ENCODE data around the gene PLSCR4. TPM values are rescaled to one million over a fixed set of nuclear protein-coding genes. Genes with fewer than 3 reads are reported as not detected.
"Not testable (repeated sequence)": the region's sequence is repeated elsewhere in the genome, so short reads cannot be mapped to it uniquely, and the experiment has no call there.

The PLSCR4 gene, protein sequence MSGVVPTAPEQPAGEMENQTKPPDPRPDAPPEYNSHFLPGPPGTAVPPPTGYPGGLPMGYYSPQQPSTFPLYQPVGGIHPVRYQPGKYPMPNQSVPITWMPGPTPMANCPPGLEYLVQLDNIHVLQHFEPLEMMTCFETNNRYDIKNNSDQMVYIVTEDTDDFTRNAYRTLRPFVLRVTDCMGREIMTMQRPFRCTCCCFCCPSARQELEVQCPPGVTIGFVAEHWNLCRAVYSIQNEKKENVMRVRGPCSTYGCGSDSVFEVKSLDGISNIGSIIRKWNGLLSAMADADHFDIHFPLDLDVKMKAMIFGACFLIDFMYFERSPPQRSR
- 3.7 and 7.8 TPM in 2 replicates for total RNA-seq (2014; rRNA removed; shearing (Covaris generic))

DNA sequence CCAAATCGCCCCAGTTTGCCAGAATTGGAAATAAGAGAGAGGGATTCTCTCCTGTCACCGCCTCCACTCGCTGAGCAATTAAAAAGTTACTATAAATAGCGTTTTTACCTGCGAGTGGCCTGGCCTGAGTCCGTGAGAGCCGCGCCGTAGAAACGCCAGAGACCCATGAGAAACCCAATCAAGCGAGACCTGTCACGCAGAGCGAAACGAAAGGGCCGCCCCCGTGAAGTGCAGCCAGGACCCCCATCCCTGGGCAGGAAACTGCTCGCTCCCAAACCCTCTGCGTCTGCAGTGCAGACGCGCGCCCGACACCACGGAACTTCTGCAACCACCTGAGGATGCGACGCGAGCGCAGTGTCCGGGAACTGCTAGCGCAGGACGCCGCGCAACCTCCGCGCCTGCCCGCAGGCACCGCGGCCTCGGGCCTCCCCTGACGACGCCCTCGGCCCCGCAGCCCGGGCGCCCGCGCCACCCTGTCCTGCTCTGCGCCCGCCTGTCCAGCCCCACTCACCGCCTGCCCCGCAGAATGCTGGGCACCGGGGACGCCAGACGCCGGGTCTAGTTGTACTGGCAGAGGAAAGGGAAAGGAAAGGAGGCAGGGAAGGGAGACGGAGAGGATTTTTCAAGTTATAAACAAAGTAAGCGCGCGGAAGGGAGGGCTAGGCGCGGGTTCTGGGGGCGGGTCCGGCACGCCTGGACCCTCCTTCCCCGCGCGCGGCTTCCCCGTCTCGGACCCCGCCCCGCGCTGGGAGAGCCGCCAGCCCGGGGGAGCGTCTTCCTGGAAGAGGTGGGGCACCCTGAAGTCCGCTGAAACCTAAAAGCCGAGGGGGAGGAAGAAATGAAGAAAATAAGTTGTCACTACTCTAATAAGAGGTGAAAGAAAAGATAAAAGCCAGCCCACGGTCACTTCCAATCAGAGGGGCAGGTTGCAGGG, at the start of gene PLSCR4:
TSS of gene PLSCR4 (minus strand) at position 657 of the 934 bp plus-strand sequence. CDS start 29,034 bp downstream, outside the sequence.
- Histone ChIP-seq H3K4me1 (replicated peaks) (0 out of 2 replicates have a peak, but pooled peaks cover 4% of the 10 kb centered on the region), H3K36me3 (no peaks in the 10 kb centered on the region; the same call in 1 of the 2 replicates), H3K9me3 (replicated peaks) (no peaks in the 10 kb centered on the region), H3K27me3 (replicated peaks) (no peaks in the 10 kb centered on the region), H3K27ac (peak within 1 kb of the TSS; percentile 34), H3K4me3 (peak within 1 kb of the TSS; percentile 71)
- peak; percentile 67 for DNase-seq (ENCODE audit: low read depth in 1 of 2, low spot score in 2 of 2)

DNA sequence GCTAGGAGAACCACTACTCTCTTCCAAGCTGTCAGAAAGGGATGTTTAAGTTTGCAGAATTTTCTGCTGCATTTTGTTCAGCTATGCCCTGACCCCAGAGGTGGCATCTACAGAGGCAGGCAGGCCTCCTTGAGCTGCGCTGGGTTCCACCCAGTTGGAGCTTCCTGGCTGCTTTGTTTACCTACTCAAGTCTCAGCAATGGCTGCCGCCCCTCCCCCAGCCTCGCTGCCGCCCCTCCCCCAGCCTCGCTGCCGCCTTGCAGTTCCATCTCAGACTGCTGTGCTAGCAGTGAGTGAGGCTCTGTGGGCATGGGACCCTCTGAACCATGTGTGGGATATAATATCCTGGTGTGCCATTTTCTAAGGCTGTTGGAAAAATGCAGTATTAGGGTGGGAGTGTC, 42.5 kb upstream of the PLSCR4 start:
- H3K27me3 ChIP-seq (replicated peaks); H3K27ac ChIP-seq; H3K4me3 ChIP-seq; H3K36me3 ChIP-seq; DNase-seq (ENCODE audit: low read depth in 1 of 2, low spot score in 2 of 2); H3K4me1 ChIP-seq (replicated peaks); H3K9me3 ChIP-seq (replicated peaks): not testable (repeated sequence)

DNA sequence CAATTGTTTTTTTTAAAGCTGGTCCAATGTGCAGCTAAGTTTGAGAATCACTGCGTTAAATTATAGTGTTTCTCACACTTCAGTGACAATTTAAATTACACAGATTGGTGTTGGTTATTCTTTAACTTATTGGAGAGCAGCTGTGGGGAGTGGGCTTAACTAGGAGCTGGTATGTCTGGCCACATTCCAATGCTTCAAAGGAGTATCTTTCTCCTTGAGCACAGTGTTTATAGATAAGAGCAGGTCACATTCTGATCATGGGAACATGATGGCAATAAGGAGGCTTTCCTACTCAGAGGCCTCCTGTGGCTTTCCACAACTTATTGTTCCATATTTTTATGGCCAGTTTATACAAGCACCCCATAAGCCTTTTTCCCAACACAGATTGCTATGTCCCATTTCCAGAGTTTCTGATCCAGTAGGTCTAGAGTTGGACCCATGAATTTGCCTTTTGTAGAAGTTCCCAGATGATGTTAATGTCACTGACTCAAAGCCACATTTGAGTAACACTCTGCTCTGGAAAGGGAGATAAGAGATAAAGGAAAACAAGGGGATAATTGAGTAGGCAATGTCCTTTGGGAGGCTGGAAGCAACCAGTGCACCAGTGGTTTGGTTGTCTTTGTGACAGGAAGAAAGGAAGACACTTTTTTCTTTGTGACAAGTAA, 33.0 kb upstream of the PLSCR4 start:
- no peaks in the 10 kb centered on the region for H3K9me3 ChIP-seq (replicated peaks)

DNA sequence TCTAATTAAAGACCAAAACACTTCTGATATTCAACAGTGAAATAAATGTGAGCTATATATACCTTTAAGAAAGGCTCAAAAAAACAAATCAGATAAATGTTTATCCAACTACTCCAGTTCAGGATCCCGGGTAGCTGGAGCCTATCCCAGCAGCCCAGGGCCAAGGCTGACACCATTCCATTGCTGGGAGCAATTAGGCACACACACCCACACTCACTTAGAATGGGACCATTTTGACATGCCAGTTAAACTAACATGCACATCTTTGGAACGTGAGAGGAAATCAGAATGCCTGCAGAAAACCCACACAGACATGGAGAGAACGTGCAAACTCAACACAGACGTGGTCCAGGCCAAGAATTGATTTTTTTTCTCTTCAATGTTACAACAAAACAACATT, 30.0 kb upstream of the PLSCR4 start:
- H3K27ac ChIP-seq, result no peak overlapping the region
- no peaks in the 10 kb centered on the region for H3K36me3 ChIP-seq
- no peak overlapping the region for H3K4me3 ChIP-seq
- no peak for DNase-seq (ENCODE audit: low read depth in 1 of 2, low spot score in 2 of 2)
- no peaks in the 10 kb centered on the region for H3K9me3 ChIP-seq (replicated peaks)
- no peaks in the 10 kb centered on the region for H3K27me3 ChIP-seq (replicated peaks)
- H3K4me1 ChIP-seq (replicated peaks), result no peaks in the 10 kb centered on the region

More for the DNA sequence above, 33.0 kb upstream of the PLSCR4 start:
- Histone ChIP-seq H3K27ac (no peak overlapping the region), H3K4me1 (replicated peaks) (no peaks in the 10 kb centered on the region), H3K27me3 (replicated peaks) (no peaks in the 10 kb centered on the region), H3K4me3 (no peak overlapping the region), H3K36me3 (no peaks in the 10 kb centered on the region)
- no peak for DNase-seq (ENCODE audit: low read depth in 1 of 2, low spot score in 2 of 2)

DNA sequence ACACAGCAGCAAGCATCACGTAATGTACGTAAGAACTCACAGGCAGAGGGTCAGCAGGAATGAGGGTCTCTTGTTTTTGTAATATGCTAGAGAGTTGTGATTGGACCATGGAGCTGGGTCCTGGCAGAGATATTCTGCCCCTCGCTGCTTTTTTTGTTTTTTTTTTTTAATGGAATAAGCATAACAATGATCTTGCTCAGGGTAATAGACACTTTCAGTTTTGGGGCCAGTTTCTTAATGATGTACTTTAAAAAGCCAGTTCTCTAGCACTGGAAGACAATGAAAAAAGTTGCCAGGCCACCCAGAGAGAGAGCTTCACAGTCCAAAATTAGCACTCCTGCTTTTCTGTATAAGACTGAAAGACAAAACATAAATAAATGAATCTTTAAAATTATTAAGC, 29.0 kb upstream of the PLSCR4 start:
- Histone ChIP-seq H3K9me3 (replicated peaks) (no peaks in the 10 kb centered on the region), H3K4me3 (no peak overlapping the region), H3K27ac (no peak overlapping the region), H3K27me3 (replicated peaks) (no peaks in the 10 kb centered on the region), H3K36me3 (no peaks in the 10 kb centered on the region), H3K4me1 (replicated peaks) (no peaks in the 10 kb centered on the region)
- DNase-seq (ENCODE audit: low read depth in 1 of 2, low spot score in 2 of 2), result no peak

DNA sequence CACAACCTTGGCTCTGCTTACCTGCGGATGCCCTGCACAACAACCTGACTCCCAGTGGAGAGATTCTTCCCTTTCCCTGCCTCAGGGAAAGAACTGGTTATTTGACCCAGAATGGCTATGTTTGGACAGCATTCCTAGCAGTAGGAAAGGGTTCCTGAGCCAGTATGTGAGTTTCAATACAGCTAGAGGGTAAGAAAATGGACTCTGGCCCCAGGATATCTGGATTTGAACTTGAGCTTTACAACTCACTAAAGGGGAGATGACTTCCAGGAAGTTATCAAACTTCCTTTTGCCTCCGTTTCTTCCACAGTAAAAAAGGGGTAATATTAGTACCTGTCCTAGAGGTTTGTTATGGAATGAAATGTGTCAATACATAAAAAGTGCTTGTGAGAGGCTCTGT, 28.1 kb upstream of the PLSCR4 start:
- no peaks in the 10 kb centered on the region for H3K4me1 ChIP-seq (replicated peaks)

DNA sequence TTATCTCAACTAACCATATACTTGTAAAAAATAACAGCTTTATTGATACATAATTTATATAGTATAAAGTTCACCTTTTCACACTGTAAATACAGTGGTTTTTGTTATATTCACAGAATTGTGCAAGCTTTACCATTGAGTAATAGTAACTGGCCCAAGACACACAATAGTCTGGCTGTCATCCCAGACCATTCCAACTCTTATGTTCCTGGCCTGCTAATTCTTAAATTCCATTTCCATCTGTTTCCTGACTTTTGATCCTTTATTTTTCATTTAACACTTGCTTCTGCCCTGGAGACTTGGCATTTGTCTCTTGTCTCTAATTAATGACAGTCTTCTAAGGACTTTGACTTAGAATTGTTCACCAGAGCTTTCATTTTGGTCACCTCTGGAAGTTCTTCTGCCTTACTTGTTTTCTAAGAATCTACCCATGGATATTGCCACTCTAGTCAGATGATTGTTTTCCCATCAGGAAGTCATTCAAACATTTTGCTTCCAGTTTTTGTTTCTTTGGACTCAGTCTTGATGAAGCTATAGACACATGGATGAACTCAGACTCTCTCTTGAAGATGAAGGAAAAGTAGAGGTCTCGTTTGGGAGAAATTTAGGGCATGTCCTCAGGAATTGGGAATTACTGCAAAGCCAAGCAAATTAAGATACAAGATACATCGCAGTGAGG, 27.2 kb upstream of the PLSCR4 start:
- H3K4me3 ChIP-seq, result no peak overlapping the region
- no peak overlapping the region for H3K27ac ChIP-seq

More for the DNA sequence above, 28.1 kb upstream of the PLSCR4 start:
- no peaks in the 10 kb centered on the region for H3K27me3 ChIP-seq (replicated peaks)
- H3K36me3 ChIP-seq, result no peaks in the 10 kb centered on the region
- no peaks in the 10 kb centered on the region for H3K9me3 ChIP-seq (replicated peaks)
- H3K27ac ChIP-seq, result no peak overlapping the region
- DNase-seq (ENCODE audit: low read depth in 1 of 2, low spot score in 2 of 2), result no peak
- no peak overlapping the region for H3K4me3 ChIP-seq

DNA sequence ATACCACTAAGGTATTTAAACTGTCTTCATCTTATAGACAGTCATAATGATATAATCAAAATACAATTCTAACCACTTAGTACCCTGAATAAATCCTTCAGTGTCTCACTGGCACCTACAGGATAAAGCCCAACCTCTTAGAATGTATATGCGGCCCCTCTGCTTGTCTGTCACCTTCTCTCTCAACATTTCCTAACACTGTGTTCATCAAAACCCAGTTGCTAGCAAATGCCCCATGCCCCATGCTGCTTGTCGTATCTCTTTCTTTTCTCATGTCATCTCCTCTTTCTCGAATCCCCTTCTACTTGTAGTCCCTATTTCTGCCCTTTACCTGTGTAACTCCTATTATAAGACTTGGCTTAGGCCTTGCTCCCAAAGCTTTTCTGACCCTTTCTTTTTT, 24.6 kb upstream of the PLSCR4 start:
- no peaks in the 10 kb centered on the region for H3K36me3 ChIP-seq
- no peak for DNase-seq (ENCODE audit: low read depth in 1 of 2, low spot score in 2 of 2)
- H3K4me1 ChIP-seq (replicated peaks), result no peaks in the 10 kb centered on the region
- H3K27ac ChIP-seq, result no peak overlapping the region
- no peaks in the 10 kb centered on the region for H3K9me3 ChIP-seq (replicated peaks)
- H3K27me3 ChIP-seq (replicated peaks), result no peaks in the 10 kb centered on the region
- no peak overlapping the region for H3K4me3 ChIP-seq

More for the DNA sequence above, 27.2 kb upstream of the PLSCR4 start:
- DNase-seq (ENCODE audit: low read depth in 1 of 2, low spot score in 2 of 2), result peak in 1 of 2 experiments; percentile 5
- no peaks in the 10 kb centered on the region for H3K4me1 ChIP-seq (replicated peaks)
- H3K9me3 ChIP-seq (replicated peaks), result no peaks in the 10 kb centered on the region
- no peaks in the 10 kb centered on the region for H3K36me3 ChIP-seq
- H3K27me3 ChIP-seq (replicated peaks), result no peaks in the 10 kb centered on the region

DNA sequence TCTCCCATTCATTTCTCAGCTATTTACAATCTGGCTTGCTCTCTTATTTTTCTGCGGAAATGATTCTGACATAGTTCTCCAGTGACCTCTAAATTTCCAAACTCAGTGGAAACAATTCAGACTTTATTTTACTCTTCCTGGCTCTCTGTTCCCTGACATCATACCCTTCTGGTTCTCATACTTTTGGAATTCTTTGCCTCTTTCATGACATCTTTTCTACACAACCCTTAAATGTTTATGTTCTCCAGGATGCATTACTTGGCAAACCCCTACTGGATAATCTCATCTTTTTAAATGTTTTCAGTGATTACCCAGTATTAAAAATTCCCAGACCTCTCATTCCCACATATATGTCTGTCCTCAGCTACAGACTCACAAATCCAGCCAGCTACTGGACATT, 23.9 kb upstream of the PLSCR4 start:
- Histone ChIP-seq H3K36me3 (no peaks in the 10 kb centered on the region), H3K9me3 (replicated peaks) (no peaks in the 10 kb centered on the region), H3K4me1 (replicated peaks) (no peaks in the 10 kb centered on the region), H3K27me3 (replicated peaks) (no peaks in the 10 kb centered on the region), H3K4me3 (no peak overlapping the region), H3K27ac (no peak overlapping the region)
- no peak for DNase-seq (ENCODE audit: low read depth in 1 of 2, low spot score in 2 of 2)

DNA sequence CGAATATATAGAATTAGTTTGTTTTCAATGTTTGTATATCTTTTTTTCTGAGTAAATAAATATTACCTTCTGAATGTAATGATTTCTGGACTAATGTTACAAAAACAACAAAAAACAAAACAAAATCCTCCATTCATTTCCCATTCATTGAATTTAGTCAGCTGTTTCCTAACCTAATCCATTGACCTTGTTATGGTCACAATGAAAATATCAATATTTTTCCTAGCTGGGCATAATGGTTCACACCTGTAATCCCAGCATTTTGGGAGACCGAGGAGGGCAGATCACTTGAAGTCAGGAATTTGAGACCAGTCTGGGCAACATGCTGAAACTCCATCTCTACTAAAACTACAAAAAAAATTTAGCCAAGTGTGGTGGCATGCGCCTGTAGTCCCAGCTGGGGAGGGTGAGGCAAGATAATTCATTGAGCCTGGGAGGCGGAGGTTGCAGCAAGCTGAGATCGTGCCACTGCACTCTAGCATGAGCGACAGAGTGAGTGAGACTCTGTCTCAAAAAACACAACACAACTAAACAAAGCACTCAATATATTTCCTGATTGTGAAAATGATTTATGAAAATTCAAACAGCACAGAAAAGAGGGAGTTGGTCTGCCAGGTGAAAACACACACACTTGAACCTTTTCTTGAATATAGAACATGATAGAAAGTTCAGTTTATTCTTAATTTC, 23.0 kb upstream of the PLSCR4 start:
- H3K4me1 ChIP-seq (replicated peaks), result no peaks in the 10 kb centered on the region
- no peaks in the 10 kb centered on the region for H3K36me3 ChIP-seq
- no peak for DNase-seq (ENCODE audit: low read depth in 1 of 2, low spot score in 2 of 2)
- no peaks in the 10 kb centered on the region for H3K9me3 ChIP-seq (replicated peaks)
- no peak overlapping the region for H3K4me3 ChIP-seq
- no peak overlapping the region for H3K27ac ChIP-seq
- no peaks in the 10 kb centered on the region for H3K27me3 ChIP-seq (replicated peaks)

DNA sequence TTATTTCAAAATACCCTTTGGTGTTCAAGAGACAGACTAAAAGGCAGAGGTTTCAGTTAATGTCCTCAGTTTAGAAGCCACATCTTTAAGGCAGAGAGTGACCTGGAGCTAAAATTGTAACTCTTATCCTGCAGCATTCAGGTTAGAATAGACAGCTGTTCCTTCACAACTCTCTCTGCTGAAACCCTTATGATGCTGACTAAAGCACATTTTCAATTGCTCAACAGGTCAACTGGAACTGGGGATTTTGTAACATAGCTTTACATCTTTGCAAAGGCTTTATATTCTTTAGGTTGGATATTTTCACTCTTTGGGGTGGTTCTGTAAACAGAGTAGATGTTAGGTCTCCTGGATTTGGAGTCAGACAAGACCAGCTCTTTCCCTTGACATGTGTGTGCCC, 20.3 kb upstream of the PLSCR4 start:
- Histone ChIP-seq H3K27ac (no peak overlapping the region), H3K36me3 (no peaks in the 10 kb centered on the region), H3K9me3 (replicated peaks) (no peaks in the 10 kb centered on the region), H3K27me3 (replicated peaks) (no peaks in the 10 kb centered on the region), H3K4me1 (replicated peaks) (no peaks in the 10 kb centered on the region), H3K4me3 (no peak overlapping the region)
- no peak for DNase-seq (ENCODE audit: low read depth in 1 of 2, low spot score in 2 of 2)

DNA sequence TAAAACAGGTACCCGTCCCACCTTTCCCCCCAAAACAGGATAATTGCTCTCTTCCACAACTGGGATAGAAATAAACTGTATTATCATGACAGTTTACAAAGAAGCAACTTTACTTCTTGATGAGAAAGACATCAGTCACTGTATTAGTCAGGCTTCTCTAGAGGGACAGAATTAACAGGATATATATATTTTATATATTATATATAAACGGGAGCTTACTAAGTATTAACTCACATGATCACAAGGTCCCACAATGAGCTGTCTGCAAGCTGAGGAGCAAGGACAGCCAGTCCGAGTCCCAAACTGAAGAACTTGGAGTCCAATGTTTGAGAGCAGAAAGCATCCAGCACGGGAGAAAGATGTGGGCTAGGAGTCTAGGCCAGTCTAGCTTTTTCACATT, 18.4 kb upstream of the PLSCR4 start:
- no peaks in the 10 kb centered on the region for H3K27me3 ChIP-seq (replicated peaks)
- H3K9me3 ChIP-seq (replicated peaks), result no peaks in the 10 kb centered on the region
- H3K4me1 ChIP-seq (replicated peaks), result no peaks in the 10 kb centered on the region
- no peak overlapping the region for H3K27ac ChIP-seq
- DNase-seq (ENCODE audit: low read depth in 1 of 2, low spot score in 2 of 2), result no peak
- H3K4me3 ChIP-seq, result no peak overlapping the region
- H3K36me3 ChIP-seq, result no peaks in the 10 kb centered on the region
